H1 (cell line): ENCODE measurements around the gene EFHD1. TPM values are rescaled to one million over a fixed set of nuclear protein-coding genes. Genes with fewer than 3 reads are reported as not detected.

Source experiments
- KDM4A ChIP-seq: IDR thresholded peaks from one replicate; pipeline ENCODE4 v1.7.1; 2012; ENCODE audit warnings: low read depth, mild to moderate bottlenecking, moderate library complexity, low read length, inconsistent platforms; ENCODE audit not compliant: severe bottlenecking
- RXRA ChIP-seq: IDR thresholded peaks from 2 replicates; pipeline ENCODE4 v1.6.1; 2011; ENCODE audit warnings: low read depth, mild to moderate bottlenecking, low read length, moderate library complexity; ENCODE audit not compliant: insufficient read depth
- TAF7 ChIP-seq: optimal IDR thresholded peaks from 2 replicates; pipeline ENCODE3; 2011; ENCODE audit warnings: low read depth, mild to moderate bottlenecking, inconsistent platforms, low read length, moderate library complexity, borderline replicate concordance
- polyA plus RNA-seq, 7 experiments: library from polyadenylated mRNA; depleted of rRNA in 3 of 7; stranded (reverse) in 5 of 7; unstranded in 2 of 7; fragments of >200 nt in 5 of 7; fragments of 200-250 nt in 2 of 7; gene quantifications; 1 replicate in 5 of 7; 2 replicates in 1 of 7; 4 replicates in 1 of 7; pipeline versions ENCODE4 v1.2.1 to v1.2.3, GENCODE V29; 2011 to 2013; ENCODE audit warnings: missing spikeins in 2 of 7, mixed read lengths in 2 of 7
- total RNA-seq: library from RNA; stranded (reverse); fragmentation: NEBNext Ultra II Directional; extraction: Animal tissue kit (Norgen Biotek cat#: 25700); gene quantifications from 2 replicates; pipeline ENCODE4 v1.2.1, GENCODE V29; 2021

The EFHD1 gene
- total and polyA plus RNA-seq, 2 of the 8 experiments (the other 6 are each of a cell fraction or from before 2014, with no cell fraction given) = 3.4 to 4.5 TPM

- TF ChIP-seq TAF7 (no peak), KDM4A (no peak), RXRA (no peak)
Observed at GRCh38 chr2:232699110-232699509, 65.7 kb downstream of the EFHD1 start (continued).
